ENCODE data around the gene KLC4.
A peak's percentile ranks its signal among the peaks of the same experiment; 100 is the strongest.
"Not testable (repeated sequence)": the region's sequence is repeated elsewhere in the genome, so short reads cannot be mapped to it uniquely, and the experiment has no call there.

The KLC4 gene

DNA sequence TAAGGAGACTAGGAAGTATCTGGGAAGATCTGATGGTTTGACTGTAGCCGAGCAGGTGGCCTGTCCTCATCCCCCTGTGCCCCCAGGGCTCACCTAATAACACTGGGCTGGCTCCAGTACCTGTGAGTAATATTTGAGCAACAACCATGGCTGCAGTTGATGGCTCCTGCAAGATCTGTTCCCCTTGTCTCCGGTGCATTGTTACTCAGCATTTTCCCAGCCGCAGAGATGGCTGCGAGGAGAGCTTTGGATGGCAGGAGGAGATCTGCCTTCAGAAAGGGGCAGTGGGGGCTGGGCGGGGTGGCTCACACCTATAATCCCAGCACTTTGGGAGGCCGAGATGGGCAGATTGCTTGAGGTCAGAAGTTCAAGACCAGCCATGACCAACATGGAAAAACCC is 55.9 kb downstream of the KLC4 start:
- H3K18ac ChIP-seq (ENCODE audit: low read length) = peak overlapping the region; percentile 52
- no peak overlapping the region for H4K5ac ChIP-seq (ENCODE audit: low read length)
- H2BK15ac ChIP-seq (replicated peaks; ENCODE audit: low read depth) = no peak overlapping the region
- H3K56ac ChIP-seq (ENCODE audit: low read length) = no peak overlapping the region
- H3K23ac ChIP-seq (ENCODE audit: low read length) = no peak overlapping the region
- no CpG with 5 or more reads among the region's 6 CpGs for WGBS (ENCODE audit: extremely low coverage, insufficient coverage, low lambda C conversion rate)
- no peak overlapping the region for H2BK120ac ChIP-seq (ENCODE audit: low read depth, low read length)
- H4K8ac ChIP-seq (ENCODE audit: low read depth, low read length) = no peak overlapping the region
- H3K79me2 ChIP-seq (ENCODE audit: control insufficient read depth, insufficient read depth, low read length) = peaks cover 64% of the 10 kb centered on the region
- H3K4ac ChIP-seq (ENCODE audit: low read depth, low read length) = no peak overlapping the region
- no peak overlapping the region for H3K9ac ChIP-seq (ENCODE audit: low read length)
- H2BK5ac ChIP-seq (ENCODE audit: low read length) = no peak overlapping the region
- no peak overlapping the region for H2AK5ac ChIP-seq (ENCODE audit: low read length)
- H3K27me3 ChIP-seq (ENCODE audit: insufficient read depth, low read length, poor library complexity) = no peaks in the 10 kb centered on the region
- no peak overlapping the region for H3K4me3 ChIP-seq (ENCODE audit: low read length)
- DNase-seq = peak; percentile 56
- no peaks in the 10 kb centered on the region for H3K36me3 ChIP-seq (ENCODE audit: control insufficient read depth, insufficient read depth, low read length)
- no peak overlapping the region for H3K4me2 ChIP-seq (ENCODE audit: low read length)
- no peak overlapping the region for H3K27ac ChIP-seq (ENCODE audit: low read depth, low read length)
- peaks cover 38% of the 10 kb centered on the region for H3K79me1 ChIP-seq (ENCODE audit: low read length)
- peaks cover 12% of the 10 kb centered on the region for H3K4me1 ChIP-seq (ENCODE audit: control insufficient read depth, low read depth, low read length)

DNA sequence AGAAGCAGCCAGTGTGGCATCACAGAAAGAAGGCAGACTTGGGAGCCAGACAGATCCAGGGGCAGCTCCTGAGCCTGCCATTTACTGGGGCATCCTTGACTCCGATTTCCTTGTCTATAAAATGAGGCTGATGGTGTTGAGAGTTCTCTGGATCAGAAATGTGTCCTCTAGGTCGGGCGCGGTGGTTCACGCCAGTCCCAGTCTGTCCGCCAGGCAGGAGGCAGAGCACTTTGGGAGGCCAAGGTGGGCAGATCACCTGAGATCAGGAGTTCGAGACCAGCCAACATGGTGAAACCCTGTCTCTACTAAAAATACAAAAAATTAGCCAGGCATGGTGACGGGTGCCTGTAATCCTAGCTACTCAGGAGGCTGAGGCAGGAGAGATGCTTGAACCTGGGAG is 58.0 kb downstream of the KLC4 start:
- not testable (repeated sequence) for H3K18ac ChIP-seq (ENCODE audit: low read length); H2AK5ac ChIP-seq (ENCODE audit: low read length); H3K23ac ChIP-seq (ENCODE audit: low read length); H2BK120ac ChIP-seq (ENCODE audit: low read depth, low read length); H3K9ac ChIP-seq (ENCODE audit: low read length); DNase-seq; H3K4me2 ChIP-seq (ENCODE audit: low read length); H4K8ac ChIP-seq (ENCODE audit: low read depth, low read length); H3K4me3 ChIP-seq (ENCODE audit: low read length); H3K4ac ChIP-seq (ENCODE audit: low read depth, low read length); H2BK5ac ChIP-seq (ENCODE audit: low read length); H3K27ac ChIP-seq (ENCODE audit: low read depth, low read length); H3K27me3 ChIP-seq (ENCODE audit: insufficient read depth, low read length, poor library complexity); H3K36me3 ChIP-seq (ENCODE audit: control insufficient read depth, insufficient read depth, low read length); H2BK15ac ChIP-seq (replicated peaks; ENCODE audit: low read depth); H4K5ac ChIP-seq (ENCODE audit: low read length)
- peaks cover 15% of the 10 kb centered on the region for H3K4me1 ChIP-seq (ENCODE audit: control insufficient read depth, low read depth, low read length)
- H3K79me2 ChIP-seq (ENCODE audit: control insufficient read depth, insufficient read depth, low read length) = peaks cover 72% of the 10 kb centered on the region
- WGBS (ENCODE audit: extremely low coverage, insufficient coverage, low lambda C conversion rate) = no CpG with 5 or more reads among the region's 8 CpGs
- H3K56ac ChIP-seq (ENCODE audit: low read length) = peak overlapping the region; percentile 7
- peaks cover 39% of the 10 kb centered on the region for H3K79me1 ChIP-seq (ENCODE audit: low read length)

DNA sequence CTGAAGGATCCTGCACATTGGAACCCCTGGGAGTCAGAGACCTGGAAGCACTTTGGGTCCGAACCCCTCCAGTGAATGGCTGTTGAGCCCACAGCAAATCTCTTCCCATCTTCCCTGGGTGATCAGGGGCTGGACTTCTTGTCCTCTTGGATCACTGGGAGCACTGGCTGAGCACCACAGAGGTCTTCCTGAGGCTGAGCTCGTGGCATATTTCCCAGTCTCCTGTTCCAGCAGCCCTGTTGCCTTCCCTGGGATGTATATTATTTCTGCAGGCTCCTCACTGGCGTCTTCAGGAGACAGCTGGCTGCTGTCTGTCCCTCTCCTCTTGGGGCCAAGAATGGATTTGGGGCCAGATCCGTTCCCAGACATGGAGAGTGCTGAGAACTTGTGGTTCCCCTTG is 60.1 kb downstream of the KLC4 start:
- Histone ChIP-seq H2AK5ac (ENCODE audit: low read length) (no peak overlapping the region), H3K23ac (ENCODE audit: low read length) (no peak overlapping the region), H3K36me3 (ENCODE audit: control insufficient read depth, insufficient read depth, low read length) (no peaks in the 10 kb centered on the region), H3K79me1 (ENCODE audit: low read length) (peaks cover 44% of the 10 kb centered on the region), H3K56ac (ENCODE audit: low read length) (no peak overlapping the region), H3K27me3 (ENCODE audit: insufficient read depth, low read length, poor library complexity) (no peaks in the 10 kb centered on the region), H4K8ac (ENCODE audit: low read depth, low read length) (no peak overlapping the region), H2BK120ac (ENCODE audit: low read depth, low read length) (no peak overlapping the region), H3K4me2 (ENCODE audit: low read length) (no peak overlapping the region), H2BK5ac (ENCODE audit: low read length) (no peak overlapping the region), H3K79me2 (ENCODE audit: control insufficient read depth, insufficient read depth, low read length) (peaks cover 76% of the 10 kb centered on the region), H3K4ac (ENCODE audit: low read depth, low read length) (no peak overlapping the region), H3K18ac (ENCODE audit: low read length) (no peak overlapping the region), H2BK15ac (replicated peaks; ENCODE audit: low read depth) (no peak overlapping the region), H3K4me1 (ENCODE audit: control insufficient read depth, low read depth, low read length) (peaks cover 11% of the 10 kb centered on the region), H3K4me3 (ENCODE audit: low read length) (no peak overlapping the region), H4K5ac (ENCODE audit: low read length) (no peak overlapping the region), H3K9ac (ENCODE audit: low read length) (no peak overlapping the region), H3K27ac (ENCODE audit: low read depth, low read length) (no peak overlapping the region)
- no CpG with 5 or more reads among the region's 4 CpGs for WGBS (ENCODE audit: extremely low coverage, insufficient coverage, low lambda C conversion rate)
- no peak for DNase-seq

DNA sequence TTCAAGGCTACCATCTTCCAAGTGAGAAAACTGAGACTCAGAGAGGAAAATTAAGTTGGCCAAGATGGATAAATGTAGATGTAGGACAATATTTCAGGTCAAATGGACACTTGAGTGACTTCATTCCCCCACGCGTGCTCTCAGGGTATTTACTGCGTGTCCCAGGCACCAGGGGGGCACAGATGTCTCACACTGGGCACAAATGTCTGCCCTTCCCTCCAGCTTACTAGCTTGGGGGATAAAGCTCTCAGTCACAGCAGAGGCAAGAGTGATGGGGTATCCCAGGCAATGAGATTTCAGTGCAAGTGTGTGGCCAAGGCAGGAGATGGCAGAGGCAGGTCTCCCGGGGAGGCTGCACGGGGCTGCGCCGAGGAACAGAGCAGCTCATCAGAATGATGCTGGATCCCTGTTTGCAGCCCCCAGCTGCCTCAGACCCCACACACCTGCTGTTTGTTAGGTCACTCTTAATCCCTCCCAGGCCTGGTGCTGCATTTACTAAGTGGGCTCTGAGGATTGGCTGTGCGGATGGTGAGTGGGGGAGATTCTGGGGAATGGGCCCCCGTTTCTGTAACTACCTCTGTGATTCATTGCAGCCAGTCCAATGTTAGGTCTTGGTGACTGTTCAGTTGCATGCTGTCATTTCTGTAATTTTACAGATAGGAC is 60.8 kb downstream of the KLC4 start:
- Histone ChIP-seq H3K27ac (ENCODE audit: low read depth, low read length) (no peak overlapping the region), H3K36me3 (ENCODE audit: control insufficient read depth, insufficient read depth, low read length) (no peaks in the 10 kb centered on the region), H4K8ac (ENCODE audit: low read depth, low read length) (no peak overlapping the region), H2AK5ac (ENCODE audit: low read length) (no peak overlapping the region), H2BK15ac (replicated peaks; ENCODE audit: low read depth) (no peak overlapping the region), H3K23ac (ENCODE audit: low read length) (no peak overlapping the region), H3K4me3 (ENCODE audit: low read length) (no peak overlapping the region), H3K79me1 (ENCODE audit: low read length) (peaks cover 47% of the 10 kb centered on the region), H3K56ac (ENCODE audit: low read length) (no peak overlapping the region), H3K9ac (ENCODE audit: low read length) (no peak overlapping the region), H3K4me1 (ENCODE audit: control insufficient read depth, low read depth, low read length) (peaks cover 9% of the 10 kb centered on the region), H3K79me2 (ENCODE audit: control insufficient read depth, insufficient read depth, low read length) (peaks cover 77% of the 10 kb centered on the region), H3K4ac (ENCODE audit: low read depth, low read length) (no peak overlapping the region), H4K5ac (ENCODE audit: low read length) (no peak overlapping the region), H2BK5ac (ENCODE audit: low read length) (no peak overlapping the region), H2BK120ac (ENCODE audit: low read depth, low read length) (no peak overlapping the region), H3K27me3 (ENCODE audit: insufficient read depth, low read length, poor library complexity) (no peaks in the 10 kb centered on the region), H3K18ac (ENCODE audit: low read length) (no peak overlapping the region), H3K4me2 (ENCODE audit: low read length) (no peak overlapping the region)
- no peak for DNase-seq
- WGBS (ENCODE audit: extremely low coverage, insufficient coverage, low lambda C conversion rate) = no CpG with 5 or more reads among the region's 9 CpGs

DNA sequence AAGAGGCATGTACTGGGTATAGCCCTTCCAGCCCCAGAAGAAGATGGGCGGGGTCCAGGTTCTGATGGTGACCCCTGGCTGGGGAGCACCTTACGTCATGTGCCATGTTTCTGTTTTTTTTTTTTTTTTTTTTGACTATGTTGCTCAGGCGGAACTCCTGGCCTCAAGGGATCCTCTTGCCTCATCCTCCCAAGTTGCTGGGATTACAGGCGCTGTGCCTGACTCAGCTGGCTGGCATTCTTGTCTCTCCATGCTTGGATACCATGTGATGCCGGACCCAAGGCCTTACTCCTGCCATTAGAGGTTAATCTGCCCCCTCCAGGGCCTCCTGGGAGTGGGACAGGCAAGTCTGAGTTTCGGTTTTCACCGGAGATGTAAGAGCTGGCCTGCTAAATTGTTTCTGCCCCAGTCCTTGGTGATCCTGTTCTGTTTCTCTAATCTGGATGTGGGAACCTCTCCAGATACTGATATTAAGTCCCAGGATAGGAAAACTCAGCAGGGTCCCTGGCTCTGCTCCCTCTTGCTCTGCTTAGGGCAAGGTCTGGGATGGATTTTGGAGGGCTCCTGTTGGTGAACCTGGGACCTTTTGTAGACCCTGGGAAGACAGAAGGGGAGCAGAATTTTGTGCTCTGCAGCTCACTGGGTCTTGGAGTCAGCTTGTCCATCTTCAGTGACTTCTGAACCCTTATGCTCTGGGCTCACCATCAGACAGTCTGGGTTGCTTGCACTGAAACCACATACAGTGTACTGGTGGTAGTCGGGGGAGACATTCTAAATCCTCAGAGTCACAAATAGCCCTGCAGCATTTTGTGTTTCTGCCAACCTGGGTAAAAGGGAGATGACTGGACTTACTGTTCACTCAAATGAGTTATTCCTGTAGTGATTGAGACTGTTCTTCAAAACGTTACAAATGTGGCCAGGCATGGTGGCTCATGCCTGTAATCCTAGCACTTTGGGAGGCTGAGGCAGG is 61.8 kb downstream of the KLC4 start:
- H3K9ac ChIP-seq (ENCODE audit: low read length) = peak overlapping the region; percentile 15
- H3K23ac ChIP-seq (ENCODE audit: low read length) = no peak overlapping the region
- peaks cover 74% of the 10 kb centered on the region for H3K79me2 ChIP-seq (ENCODE audit: control insufficient read depth, insufficient read depth, low read length)
- H3K56ac ChIP-seq (ENCODE audit: low read length) = peak overlapping the region; percentile 28
- H4K5ac ChIP-seq (ENCODE audit: low read length) = no peak overlapping the region
- DNase-seq = peak; percentile 95
- H3K4ac ChIP-seq (ENCODE audit: low read depth, low read length) = no peak overlapping the region
- H3K18ac ChIP-seq (ENCODE audit: low read length) = no peak overlapping the region
- peaks cover 7% of the 10 kb centered on the region for H3K4me1 ChIP-seq (ENCODE audit: control insufficient read depth, low read depth, low read length)
- no peak overlapping the region for H2BK15ac ChIP-seq (replicated peaks; ENCODE audit: low read depth)
- H3K27ac ChIP-seq (ENCODE audit: low read depth, low read length) = peak overlapping the region; percentile 21
- peaks cover 47% of the 10 kb centered on the region for H3K79me1 ChIP-seq (ENCODE audit: low read length)
- no peak overlapping the region for H2BK120ac ChIP-seq (ENCODE audit: low read depth, low read length)
- H3K4me2 ChIP-seq (ENCODE audit: low read length) = no peak overlapping the region
- no peak overlapping the region for H2BK5ac ChIP-seq (ENCODE audit: low read length)
- no peak overlapping the region for H3K4me3 ChIP-seq (ENCODE audit: low read length)
- no peaks in the 10 kb centered on the region for H3K27me3 ChIP-seq (ENCODE audit: insufficient read depth, low read length, poor library complexity)
- no peaks in the 10 kb centered on the region for H3K36me3 ChIP-seq (ENCODE audit: control insufficient read depth, insufficient read depth, low read length)
- no CpG with 5 or more reads among the region's 9 CpGs for WGBS (ENCODE audit: extremely low coverage, insufficient coverage, low lambda C conversion rate)
- H4K8ac ChIP-seq (ENCODE audit: low read depth, low read length) = no peak overlapping the region
- no peak overlapping the region for H2AK5ac ChIP-seq (ENCODE audit: low read length)
